Measurements from ENCODE around the gene FAM210A. TPM values are rescaled to one million over a fixed set of nuclear protein-coding genes. Genes with fewer than 3 reads are reported as not detected.

FAM210A gene
- polyA plus RNA-seq, 2 of the 4 experiments (the other 2 are of a cell fraction), result 17.1 to 26.2 TPM

- no peak for TF ChIP-seq MAZ (IDR thresholded peaks at IDR 0.05; ENCODE audit: borderline replicate concordance, low read depth, low read length)
- TF ChIP-seq MAX (IDR thresholded peaks at IDR 0.05), result no peak
- no peak for TF ChIP-seq FOXS1 (CRISPR knock-in tag; IDR thresholded peaks at IDR 0.05)
- no peak for TF ChIP-seq E2F6 (IDR thresholded peaks at IDR 0.05; ENCODE audit: borderline replicate concordance, low read depth)
- TF ChIP-seq CHD2 (IDR thresholded peaks at IDR 0.05; ENCODE audit: low read length, partially characterized antibody), result no peak
- TF ChIP-seq TFCP2L1 (CRISPR knock-in tag; IDR thresholded peaks at IDR 0.05), result no peak
- no peak for TF ChIP-seq JUNB (IDR thresholded peaks at IDR 0.05)
- TF ChIP-seq PHF8 (IDR thresholded peaks at IDR 0.05; ENCODE audit: borderline replicate concordance, low read depth), result no peak
- TF ChIP-seq EP300 (IDR thresholded peaks at IDR 0.05), result no peak
- TF ChIP-seq CBX2 (IDR thresholded peaks at IDR 0.05; ENCODE audit: borderline replicate concordance, low read depth), result no peak
- TF ChIP-seq EHMT2 (IDR thresholded peaks at IDR 0.05; ENCODE audit: low read depth), result no peak
- no peak for TF ChIP-seq HOXA7 (CRISPR knock-in tag; IDR thresholded peaks at IDR 0.05)
- no peak for TF ChIP-seq ATOH8 (CRISPR knock-in tag; IDR thresholded peaks at IDR 0.05; ENCODE audit: low read depth)
- no peak for TF ChIP-seq RNF2 (IDR thresholded peaks at IDR 0.05; ENCODE audit: borderline replicate concordance, low read depth)
Observed at GRCh38 chr18:13725566-13726231, 659 bp downstream of the FAM210A start (continued).

- DNase-seq (ENCODE audit: low read depth in 1 of 2, low spot score in 1 of 2), result no peak
- FAIRE-seq, result no peak
- POLR2A ChIA-PET, result no interaction called here
- ATAC-seq, result no peak
- no peaks in the 10 kb centered on the region for H3K9me3 ChIP-seq
- TF ChIP-seq NPAS2 (CRISPR knock-in tag; IDR thresholded peaks at IDR 0.05; ENCODE audit: borderline replicate concordance) (no peak), TFCP2L1 (CRISPR knock-in tag; IDR thresholded peaks at IDR 0.05) (no peak), BHLHE40 (IDR thresholded peaks at IDR 0.05; ENCODE audit: low read depth, low read length) (no peak), ESRRA (IDR thresholded peaks at IDR 0.05; ENCODE audit: borderline replicate concordance, low read length) (no peak), NFE2L2 (conservative IDR thresholded peaks at IDR 0.05; ENCODE audit: low read length) (no peak), MAZ (IDR thresholded peaks at IDR 0.05; ENCODE audit: borderline replicate concordance, low read depth, low read length) (no peak), KDM1A (IDR thresholded peaks at IDR 0.05; ENCODE audit: low read depth) (no peak), HOXB5 (CRISPR knock-in tag; IDR thresholded peaks at IDR 0.05) (no peak), SREBF2 (IDR thresholded peaks at IDR 0.05) (no peak), ZC3H11A (IDR thresholded peaks at IDR 0.05) (no peak), CBX2 (IDR thresholded peaks at IDR 0.05; ENCODE audit: borderline replicate concordance, low read depth) (no peak), PHF8 (IDR thresholded peaks at IDR 0.05; ENCODE audit: borderline replicate concordance, low read depth) (no peak), EP300 (IDR thresholded peaks at IDR 0.05) (no peak), HDAC2 (IDR thresholded peaks at IDR 0.05) (no peak)
- no peak overlapping the region for H3K27ac ChIP-seq
- peaks cover 8% of the 10 kb centered on the region; the same call in 2 of the 3 replicates for H3K4me1 ChIP-seq
- no peak overlapping the region for H3K4me3 ChIP-seq
- 19% methylated on average over 1 of the region's 1 CpG for WGBS (ENCODE audit: missing lambda C conversion rate)
- H3K4me2 ChIP-seq, result no peak overlapping the region
- CTCF ChIA-PET, result no interaction called here
Observed at GRCh38 chr18:13720847-13721246, 5.5 kb downstream of the FAM210A start.

- no peak overlapping the region for H3K4me2 ChIP-seq
- no peak for TF ChIP-seq HES2 (IDR thresholded peaks at IDR 0.05)
- no peak for TF ChIP-seq PBX3 (IDR thresholded peaks at IDR 0.05)
- no peak for TF ChIP-seq RARB (CRISPR knock-in tag; IDR thresholded peaks at IDR 0.05)
- no peak for TF ChIP-seq NPAS2 (CRISPR knock-in tag; IDR thresholded peaks at IDR 0.05; ENCODE audit: borderline replicate concordance)
- TF ChIP-seq ATOH8 (CRISPR knock-in tag; IDR thresholded peaks at IDR 0.05; ENCODE audit: low read depth), result no peak
- no peak for TF ChIP-seq USF2 (IDR thresholded peaks at IDR 0.05)
- TF ChIP-seq CBX2 (IDR thresholded peaks at IDR 0.05; ENCODE audit: borderline replicate concordance, low read depth), result no peak
- H3K4me1 ChIP-seq, result peaks cover 5% of the 10 kb centered on the region; the same call in 2 of the 3 replicates
- no peak for DNase-seq (ENCODE audit: low read depth in 1 of 2, low spot score in 1 of 2)
- POLR2A ChIA-PET, result no interaction called here
- no peak overlapping the region for H3K4me3 ChIP-seq
- CTCF ChIA-PET, result no interaction called here
- no peak overlapping the region for H3K27ac ChIP-seq
- no peak for ATAC-seq
- no peak for FAIRE-seq
- H3K9me3 ChIP-seq, result no peaks in the 10 kb centered on the region
- 90% methylated on average over 1 of the region's 1 CpG for WGBS (ENCODE audit: missing lambda C conversion rate)
Observed at GRCh38 chr18:13720123-13720522, 6.2 kb downstream of the FAM210A start.
